ENCODE data around the gene ATP2B2.
"Not testable (repeated sequence)": the region's sequence is repeated elsewhere in the genome, so short reads cannot be mapped to it uniquely, and the experiment has no call there.

ATP2B2 gene

DNA sequence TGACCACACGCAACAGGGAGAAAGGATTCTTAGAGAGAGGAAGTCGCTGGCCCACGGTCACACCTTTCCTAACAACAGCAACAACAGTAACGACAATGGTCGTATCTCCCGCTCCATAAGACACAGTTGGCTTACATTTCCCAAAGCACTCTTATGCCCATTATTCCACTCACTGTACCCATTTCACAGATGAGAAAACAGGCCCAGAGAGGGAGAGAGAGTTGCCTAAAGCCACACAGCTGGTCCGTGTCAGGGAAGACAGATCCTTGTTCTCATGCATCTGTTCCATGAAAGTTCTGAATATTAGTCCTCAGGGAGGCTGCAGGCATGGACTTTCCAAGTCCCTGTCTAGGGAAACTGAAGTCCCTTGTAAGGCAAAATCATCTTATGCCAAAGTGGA is 42.0 kb upstream of the ATP2B2 start:
- H3K9ac ChIP-seq (ENCODE audit: low read depth, low read length) = no peak overlapping the region
- H3K27me3 ChIP-seq (ENCODE audit: control insufficient read depth, insufficient read depth, low read length) = no peaks in the 10 kb centered on the region
- H3K36me3 ChIP-seq (ENCODE audit: control insufficient read depth, insufficient read depth, low read length) = no peaks in the 10 kb centered on the region
- H3K4me1 ChIP-seq (ENCODE audit: control insufficient read depth, insufficient read depth, low read length) = no peaks in the 10 kb centered on the region
- no peaks in the 10 kb centered on the region for H3K9me3 ChIP-seq (ENCODE audit: control insufficient read depth, insufficient read depth, low read length)
- H3K4me3 ChIP-seq (ENCODE audit: low read depth, low read length) = no peak overlapping the region

DNA sequence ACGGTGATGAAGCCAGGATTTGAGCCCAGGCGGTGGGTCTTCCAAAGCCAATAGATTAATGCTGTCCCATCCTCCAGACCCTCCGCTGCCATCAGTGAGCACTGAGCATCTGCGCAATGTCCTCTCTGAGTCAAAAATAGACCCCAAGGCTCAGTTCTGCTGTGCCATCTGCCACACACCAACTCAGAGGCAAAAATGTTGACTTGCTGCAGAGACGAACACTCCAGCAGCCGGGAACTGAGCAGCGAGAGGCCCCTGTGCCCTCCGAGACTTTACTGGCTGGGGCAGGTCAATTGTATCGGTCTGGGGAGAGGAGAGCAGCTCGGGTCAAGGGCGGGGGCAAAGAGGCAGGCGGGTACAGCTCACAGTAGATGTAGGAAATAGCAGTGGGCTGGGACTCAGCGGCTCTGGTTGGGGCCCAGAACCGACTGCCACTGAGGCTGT is 41.5 kb upstream of the ATP2B2 start:
- H3K4me1 ChIP-seq (ENCODE audit: control insufficient read depth, insufficient read depth, low read length) = no peaks in the 10 kb centered on the region
- no peaks in the 10 kb centered on the region for H3K36me3 ChIP-seq (ENCODE audit: control insufficient read depth, insufficient read depth, low read length)
- H3K9ac ChIP-seq (ENCODE audit: low read depth, low read length) = no peak overlapping the region
- H3K27me3 ChIP-seq (ENCODE audit: control insufficient read depth, insufficient read depth, low read length) = no peaks in the 10 kb centered on the region
- H3K9me3 ChIP-seq (ENCODE audit: control insufficient read depth, insufficient read depth, low read length) = no peaks in the 10 kb centered on the region
- H3K4me3 ChIP-seq (ENCODE audit: low read depth, low read length) = no peak overlapping the region

DNA sequence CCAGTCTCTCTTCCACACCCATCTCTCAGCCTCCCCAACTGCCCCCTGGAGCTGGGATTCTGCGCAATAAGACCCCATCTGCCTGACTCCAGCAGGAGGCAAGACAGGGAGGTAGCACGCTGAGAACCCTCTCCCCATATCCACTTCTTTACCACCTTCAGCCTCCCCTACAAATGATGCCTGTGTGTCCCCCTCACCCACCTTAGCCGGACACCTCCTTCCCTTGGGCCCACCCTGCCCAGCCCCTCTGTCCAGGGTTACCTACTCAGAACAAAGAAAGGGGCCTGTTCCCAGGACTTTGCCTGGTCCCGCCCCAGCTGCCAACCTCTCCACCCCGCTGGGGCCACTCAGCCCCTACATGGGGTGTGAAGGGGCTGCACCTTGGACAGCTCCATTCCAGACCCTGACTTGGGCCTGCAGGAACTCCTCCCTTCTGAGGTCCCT is 40.8 kb upstream of the ATP2B2 start:
- Histone ChIP-seq H3K4me1 (ENCODE audit: control insufficient read depth, insufficient read depth, low read length) (no peaks in the 10 kb centered on the region), H3K9me3 (ENCODE audit: control insufficient read depth, insufficient read depth, low read length) (no peaks in the 10 kb centered on the region), H3K4me3 (ENCODE audit: low read depth, low read length) (no peak overlapping the region), H3K27me3 (ENCODE audit: control insufficient read depth, insufficient read depth, low read length) (no peaks in the 10 kb centered on the region), H3K9ac (ENCODE audit: low read depth, low read length) (no peak overlapping the region), H3K36me3 (ENCODE audit: control insufficient read depth, insufficient read depth, low read length) (no peaks in the 10 kb centered on the region)

DNA sequence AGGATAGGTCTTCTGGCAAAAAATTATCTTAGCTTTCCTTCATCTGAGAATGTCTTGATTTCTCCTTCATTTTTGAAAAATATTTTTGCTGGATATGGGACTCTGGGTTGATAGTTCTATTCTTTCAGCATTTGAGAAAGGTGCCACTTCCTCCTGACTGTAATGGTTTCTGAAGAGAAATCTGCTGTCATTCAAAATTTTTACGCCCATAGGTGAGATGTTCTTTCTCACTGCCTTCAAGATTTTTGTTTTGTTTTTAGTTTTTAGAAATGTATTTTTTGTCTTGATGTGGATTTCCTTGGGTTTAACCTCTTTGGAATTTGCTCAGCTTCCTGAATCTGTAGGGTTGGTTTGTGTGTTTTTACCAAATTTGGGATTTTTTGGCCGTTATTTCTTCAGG is 37.1 kb upstream of the ATP2B2 start:
- no peaks in the 10 kb centered on the region for H3K27me3 ChIP-seq (ENCODE audit: control insufficient read depth, insufficient read depth, low read length)
- H3K4me3 ChIP-seq (ENCODE audit: low read depth, low read length) = no peak overlapping the region
- H3K9ac ChIP-seq (ENCODE audit: low read depth, low read length) = no peak overlapping the region
- H3K4me1 ChIP-seq (ENCODE audit: control insufficient read depth, insufficient read depth, low read length) = no peaks in the 10 kb centered on the region
- no peaks in the 10 kb centered on the region for H3K36me3 ChIP-seq (ENCODE audit: control insufficient read depth, insufficient read depth, low read length)
- no peaks in the 10 kb centered on the region for H3K9me3 ChIP-seq (ENCODE audit: control insufficient read depth, insufficient read depth, low read length)

DNA sequence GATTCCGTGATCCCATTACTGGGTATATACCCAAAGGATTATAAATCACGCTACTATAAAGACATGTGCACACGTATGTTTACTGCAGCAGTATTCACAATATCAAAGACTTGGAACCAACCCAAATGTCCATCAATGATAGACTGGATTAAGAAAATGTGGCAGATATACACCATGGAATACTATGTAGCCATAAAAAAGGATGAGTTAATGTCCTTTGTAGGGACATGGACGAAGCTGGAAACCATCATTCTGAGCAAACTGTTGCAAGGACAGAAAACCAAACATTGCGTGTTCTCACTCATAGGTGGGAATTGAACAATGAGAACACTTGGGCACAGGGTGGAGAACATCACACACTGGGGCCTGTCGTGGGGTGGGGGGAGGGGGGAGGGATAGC is 35.0 kb upstream of the ATP2B2 start:
- H3K27me3 ChIP-seq (ENCODE audit: control insufficient read depth, insufficient read depth, low read length); H3K36me3 ChIP-seq (ENCODE audit: control insufficient read depth, insufficient read depth, low read length); H3K4me1 ChIP-seq (ENCODE audit: control insufficient read depth, insufficient read depth, low read length); H3K9ac ChIP-seq (ENCODE audit: low read depth, low read length); H3K4me3 ChIP-seq (ENCODE audit: low read depth, low read length); H3K9me3 ChIP-seq (ENCODE audit: control insufficient read depth, insufficient read depth, low read length): not testable (repeated sequence)

DNA sequence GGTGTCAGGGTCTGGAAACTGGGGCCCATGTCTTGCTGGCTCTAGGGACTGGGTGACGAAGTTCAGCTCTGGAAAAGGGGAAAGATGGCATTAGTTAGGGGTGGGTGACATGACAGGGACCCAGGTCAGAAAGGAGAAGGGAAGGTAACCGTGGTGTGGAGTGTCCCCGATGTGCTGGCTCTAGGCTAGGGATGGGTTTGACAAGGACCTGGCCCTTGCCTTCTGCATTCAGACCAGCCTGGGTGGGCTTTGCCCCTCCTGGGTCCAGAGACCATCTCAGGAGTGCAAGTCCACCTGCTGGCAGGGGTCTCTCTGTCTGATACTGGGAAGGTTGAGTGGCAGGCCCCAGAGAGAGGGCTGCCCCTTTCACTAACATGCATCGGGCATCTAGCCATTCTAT is 28.7 kb upstream of the ATP2B2 start:
- H3K4me3 ChIP-seq (ENCODE audit: low read depth, low read length) = no peak overlapping the region
- H3K27me3 ChIP-seq (ENCODE audit: control insufficient read depth, insufficient read depth, low read length) = no peaks in the 10 kb centered on the region
- no peaks in the 10 kb centered on the region for H3K4me1 ChIP-seq (ENCODE audit: control insufficient read depth, insufficient read depth, low read length)
- no peaks in the 10 kb centered on the region for H3K9me3 ChIP-seq (ENCODE audit: control insufficient read depth, insufficient read depth, low read length)
- no peaks in the 10 kb centered on the region for H3K36me3 ChIP-seq (ENCODE audit: control insufficient read depth, insufficient read depth, low read length)
- H3K9ac ChIP-seq (ENCODE audit: low read depth, low read length) = no peak overlapping the region

DNA sequence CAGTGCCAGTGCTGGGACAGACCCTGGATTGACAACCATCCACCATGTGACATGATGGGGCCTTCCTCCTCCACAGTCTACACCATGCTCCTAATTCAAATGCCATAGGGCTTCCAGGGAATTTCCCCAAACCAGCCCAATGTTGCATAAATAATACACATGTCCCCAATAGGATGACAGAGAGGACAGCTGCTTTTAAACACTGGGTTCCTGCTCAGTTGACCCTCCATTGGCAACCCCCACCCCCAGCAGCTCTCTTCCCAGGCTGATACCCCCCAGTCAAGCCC is 28.3 kb upstream of the ATP2B2 start:
- Histone ChIP-seq H3K36me3 (ENCODE audit: control insufficient read depth, insufficient read depth, low read length) (no peaks in the 10 kb centered on the region), H3K9ac (ENCODE audit: low read depth, low read length) (no peak overlapping the region), H3K9me3 (ENCODE audit: control insufficient read depth, insufficient read depth, low read length) (no peaks in the 10 kb centered on the region), H3K27me3 (ENCODE audit: control insufficient read depth, insufficient read depth, low read length) (no peaks in the 10 kb centered on the region), H3K4me1 (ENCODE audit: control insufficient read depth, insufficient read depth, low read length) (no peaks in the 10 kb centered on the region), H3K4me3 (ENCODE audit: low read depth, low read length) (no peak overlapping the region)

DNA sequence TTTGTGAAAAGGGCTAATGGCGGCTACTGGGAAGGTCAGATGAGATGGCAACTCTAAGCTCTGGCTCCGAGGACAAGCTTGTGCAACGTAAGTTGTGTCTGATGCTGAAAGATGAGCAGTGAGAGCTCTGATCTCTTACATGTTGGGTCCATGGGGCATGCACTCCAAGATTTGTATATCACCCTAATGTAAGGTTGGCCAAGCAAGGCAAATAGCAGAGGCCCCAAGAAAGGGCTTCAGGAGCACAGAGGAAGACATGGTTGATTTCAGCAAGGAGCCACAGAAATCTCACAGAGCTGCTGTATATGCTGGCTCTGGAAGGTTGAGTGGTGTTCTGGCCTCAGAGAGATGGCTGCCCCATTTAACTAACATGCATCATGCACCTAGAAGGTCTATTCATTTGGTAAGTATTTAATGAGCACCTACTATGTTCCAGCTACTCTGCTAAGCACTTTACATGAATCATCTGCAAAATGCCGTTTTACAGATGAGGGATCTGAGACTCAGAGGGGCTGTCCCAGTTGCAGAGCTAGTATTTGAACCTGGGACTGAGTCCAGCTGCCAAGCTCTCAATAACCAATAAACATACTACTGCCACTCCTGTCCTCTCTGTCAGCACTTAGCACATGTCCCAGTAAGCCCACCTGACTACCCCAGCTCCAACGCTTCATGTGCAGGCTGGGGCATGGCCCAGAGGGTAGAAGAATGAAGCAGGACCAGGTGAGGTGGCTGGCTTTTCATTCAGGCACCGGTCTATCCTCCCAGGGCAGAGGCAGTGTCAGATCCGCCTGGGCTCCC is 27.8 kb upstream of the ATP2B2 start:
- Histone ChIP-seq H3K4me1 (ENCODE audit: control insufficient read depth, insufficient read depth, low read length) (no peaks in the 10 kb centered on the region), H3K36me3 (ENCODE audit: control insufficient read depth, insufficient read depth, low read length) (no peaks in the 10 kb centered on the region), H3K9ac (ENCODE audit: low read depth, low read length) (no peak overlapping the region), H3K9me3 (ENCODE audit: control insufficient read depth, insufficient read depth, low read length) (no peaks in the 10 kb centered on the region), H3K4me3 (ENCODE audit: low read depth, low read length) (no peak overlapping the region), H3K27me3 (ENCODE audit: control insufficient read depth, insufficient read depth, low read length) (no peaks in the 10 kb centered on the region)

DNA sequence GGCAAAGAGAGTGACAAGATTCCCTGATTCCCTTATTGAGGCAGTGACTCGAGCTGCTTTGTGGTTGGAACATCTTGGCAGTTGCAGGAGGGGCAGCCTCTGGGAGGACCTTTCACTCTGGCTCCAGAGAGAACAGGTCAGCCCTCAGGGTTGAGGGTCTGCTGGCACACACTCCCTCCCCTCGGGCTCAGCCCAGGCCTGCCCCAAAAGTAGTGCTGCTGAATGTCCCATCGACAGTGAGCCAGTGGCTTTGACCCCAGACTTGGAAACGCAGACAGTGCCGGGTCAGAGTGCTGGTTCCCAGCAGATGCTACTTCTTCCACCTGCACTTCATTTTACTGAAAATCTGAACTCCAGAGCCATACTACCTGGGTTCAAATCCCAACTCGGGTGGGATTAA is 25.6 kb upstream of the ATP2B2 start:
- no peaks in the 10 kb centered on the region for H3K9me3 ChIP-seq (ENCODE audit: control insufficient read depth, insufficient read depth, low read length)
- H3K9ac ChIP-seq (ENCODE audit: low read depth, low read length) = no peak overlapping the region
- no peak overlapping the region for H3K4me3 ChIP-seq (ENCODE audit: low read depth, low read length)
- H3K4me1 ChIP-seq (ENCODE audit: control insufficient read depth, insufficient read depth, low read length) = no peaks in the 10 kb centered on the region
- no peaks in the 10 kb centered on the region for H3K27me3 ChIP-seq (ENCODE audit: control insufficient read depth, insufficient read depth, low read length)
- H3K36me3 ChIP-seq (ENCODE audit: control insufficient read depth, insufficient read depth, low read length) = no peaks in the 10 kb centered on the region

DNA sequence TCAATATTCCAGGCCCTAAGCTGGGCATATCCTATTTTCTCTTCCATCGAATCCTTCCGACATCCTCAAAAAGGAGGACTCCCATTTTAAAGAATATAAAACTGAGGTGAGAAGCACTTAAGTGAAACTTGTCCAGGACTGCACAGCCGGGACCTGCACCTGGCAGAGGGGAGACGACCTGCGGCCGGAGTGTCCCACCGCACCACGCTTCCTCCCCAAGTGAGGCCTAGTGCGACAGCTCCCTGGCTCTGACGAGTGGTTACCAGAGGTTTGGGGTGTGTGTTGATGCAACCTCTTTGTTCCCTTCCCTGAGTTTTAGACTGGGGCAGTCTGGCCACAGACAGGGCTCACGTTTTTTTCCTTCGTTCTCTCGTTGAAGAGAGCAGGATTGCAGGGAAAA is 24.9 kb upstream of the ATP2B2 start:
- Histone ChIP-seq H3K9me3 (ENCODE audit: control insufficient read depth, insufficient read depth, low read length) (no peaks in the 10 kb centered on the region), H3K27me3 (ENCODE audit: control insufficient read depth, insufficient read depth, low read length) (no peaks in the 10 kb centered on the region), H3K36me3 (ENCODE audit: control insufficient read depth, insufficient read depth, low read length) (no peaks in the 10 kb centered on the region), H3K4me1 (ENCODE audit: control insufficient read depth, insufficient read depth, low read length) (no peaks in the 10 kb centered on the region), H3K4me3 (ENCODE audit: low read depth, low read length) (no peak overlapping the region), H3K9ac (ENCODE audit: low read depth, low read length) (no peak overlapping the region)

DNA sequence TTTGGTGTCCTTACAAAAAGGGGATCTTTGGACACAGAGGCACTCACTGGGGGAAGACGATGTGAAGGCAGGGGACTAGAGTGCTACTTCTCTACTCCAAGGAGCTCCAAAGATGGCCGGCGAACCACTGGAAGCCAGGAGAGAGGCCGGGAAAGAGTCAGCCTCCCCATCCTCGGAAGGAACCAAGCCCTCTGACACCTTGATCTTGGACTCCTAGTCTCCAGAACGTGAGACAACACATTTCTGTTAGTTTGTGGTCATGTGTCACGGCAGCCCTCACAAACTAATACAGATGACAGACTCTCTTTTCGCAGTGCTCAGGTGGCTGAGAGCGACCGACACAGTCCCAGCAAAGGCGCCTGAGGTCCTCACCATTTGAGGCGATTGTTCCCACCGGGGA is 24.4 kb upstream of the ATP2B2 start:
- Histone ChIP-seq H3K27me3 (ENCODE audit: control insufficient read depth, insufficient read depth, low read length) (no peaks in the 10 kb centered on the region), H3K9ac (ENCODE audit: low read depth, low read length) (no peak overlapping the region), H3K4me3 (ENCODE audit: low read depth, low read length) (no peak overlapping the region), H3K36me3 (ENCODE audit: control insufficient read depth, insufficient read depth, low read length) (no peaks in the 10 kb centered on the region), H3K4me1 (ENCODE audit: control insufficient read depth, insufficient read depth, low read length) (no peaks in the 10 kb centered on the region), H3K9me3 (ENCODE audit: control insufficient read depth, insufficient read depth, low read length) (no peaks in the 10 kb centered on the region)

DNA sequence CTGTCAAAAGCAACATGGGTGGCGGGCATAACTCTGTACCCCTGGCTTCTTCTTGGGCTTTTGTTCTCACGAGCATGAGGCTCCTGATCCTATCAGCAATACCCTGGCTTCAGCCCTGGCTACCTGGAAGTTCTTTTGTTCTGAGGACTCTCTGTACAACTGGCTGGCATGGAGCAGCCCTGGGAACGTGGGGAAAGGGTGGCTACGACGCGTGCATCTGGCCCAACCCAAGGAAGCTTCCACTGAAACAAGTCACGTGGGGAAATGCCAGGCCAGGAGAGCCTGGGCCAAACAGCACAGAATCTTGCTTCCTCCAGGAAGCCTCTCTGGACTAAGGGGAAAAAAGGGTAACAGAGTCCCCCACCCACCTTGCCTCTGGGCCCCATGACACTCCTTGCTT is 22.7 kb upstream of the ATP2B2 start:
- no peaks in the 10 kb centered on the region for H3K36me3 ChIP-seq (ENCODE audit: control insufficient read depth, insufficient read depth, low read length)
- H3K9me3 ChIP-seq (ENCODE audit: control insufficient read depth, insufficient read depth, low read length) = no peaks in the 10 kb centered on the region
- H3K9ac ChIP-seq (ENCODE audit: low read depth, low read length) = no peak overlapping the region
- H3K27me3 ChIP-seq (ENCODE audit: control insufficient read depth, insufficient read depth, low read length) = no peaks in the 10 kb centered on the region
- H3K4me1 ChIP-seq (ENCODE audit: control insufficient read depth, insufficient read depth, low read length) = no peaks in the 10 kb centered on the region
- no peak overlapping the region for H3K4me3 ChIP-seq (ENCODE audit: low read depth, low read length)
